Muscle of leg (tissue), 11 donors: ENCODE measurements around the gene NCAPD2. TPM values are rescaled to one million over a fixed set of nuclear protein-coding genes. Genes with fewer than 3 reads are reported as not detected.

Source experiments
- DNase-seq: peaks from one replicate; pipeline ENCODE4 v3.0.0; 2013
- H3K27ac ChIP-seq: one replicate; pipeline ENCODE4 v1.5.1; 2013; ENCODE audit warnings: mild to moderate bottlenecking, low read length, control low read depth
- H3K27me3 ChIP-seq: one replicate; pipeline ENCODE4 v1.6.1; 2013; ENCODE audit warnings: low read length; ENCODE audit not compliant: control insufficient read depth, insufficient read depth
- H3K36me3 ChIP-seq: one replicate; pipeline ENCODE4 v1.6.1; 2013; ENCODE audit warnings: low read length; ENCODE audit not compliant: control insufficient read depth, insufficient read depth
- H3K4me1 ChIP-seq: one replicate; pipeline ENCODE4 v1.6.1; 2013; ENCODE audit warnings: low read length; ENCODE audit not compliant: control insufficient read depth, insufficient read depth
- H3K4me3 ChIP-seq: one replicate; pipeline ENCODE4 v1.5.1; 2013; ENCODE audit warnings: low read length, control low read depth
- H3K9me3 ChIP-seq: replicated peaks from 2 replicates; pipeline ENCODE4 v1.6.1; 2013; ENCODE audit warnings: low read depth, low read length; ENCODE audit not compliant: control insufficient read depth
- WGBS: methylation state at CpG from one replicate; pipeline ENCODE4 v1.1.5; 2013; ENCODE audit warnings: missing lambda C conversion rate; ENCODE audit not compliant: insufficient coverage; 5-methylcytosine and 5-hydroxymethylcytosine counted together
- polyA plus RNA-seq, 8 donors: library from polyadenylated mRNA; unstranded; fragments of 120-200 nt; gene quantifications; one replicate each; pipeline versions ENCODE4 v1.2.1 to v1.2.3, GENCODE V29; 2013; ENCODE audit warnings: inconsistent platforms in 1 of 8, low replicate concordance in 1 of 8; ENCODE audit not compliant: insufficient read length in 8 of 8, insufficient read depth in 1 of 8
- total RNA-seq: library from RNA; stranded (reverse); fragments of 120-200 nt; gene quantifications from one replicate; pipeline ENCODE4 v1.2.4, GENCODE V29; 2013

The NCAPD2 gene
- total and polyA plus RNA-seq, 9 donors = 24.4 to 52.0 (median 40.2) TPM

DNA sequence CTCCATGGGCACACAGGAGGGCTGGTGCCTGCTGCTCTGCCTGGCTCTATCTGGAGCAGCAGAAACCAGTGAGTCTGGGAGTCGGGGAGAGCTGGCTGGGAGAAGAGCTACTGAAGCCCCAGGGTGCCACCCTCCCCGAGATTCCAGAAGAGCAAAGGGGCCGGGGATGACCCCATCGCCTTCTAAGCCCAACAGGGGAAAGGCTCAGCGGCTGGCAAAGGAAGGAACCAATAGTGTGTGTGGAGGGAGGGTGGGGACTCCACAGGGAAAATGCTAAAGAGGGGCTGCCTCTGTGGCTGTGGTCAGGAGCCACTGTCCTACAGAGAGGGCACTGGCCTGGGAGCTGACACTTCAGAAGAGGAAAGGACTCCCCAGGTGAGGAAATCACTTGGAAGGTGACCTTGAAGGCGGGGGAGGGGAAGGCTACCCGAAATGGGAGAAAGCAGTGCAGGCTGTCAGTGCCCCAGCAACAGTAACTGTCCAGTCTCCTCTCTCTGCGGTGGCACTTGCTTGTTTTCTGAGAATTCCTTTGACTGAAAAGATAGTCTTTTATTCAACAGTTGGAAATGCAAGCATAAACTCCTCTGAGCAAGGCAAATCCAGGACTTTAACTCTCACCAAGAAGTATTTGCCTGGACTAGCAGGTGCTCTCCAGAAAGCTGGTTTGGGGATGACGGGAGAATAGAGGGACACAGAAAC is 41.5 kb upstream of the NCAPD2 start:
- peak; percentile 36 for DNase-seq
- H3K27me3 ChIP-seq = no peaks in the 10 kb centered on the region
- peaks cover 32% of the 10 kb centered on the region for H3K4me1 ChIP-seq
- WGBS = 4% methylated on average over 5 of the region's 9 CpGs
- H3K4me3 ChIP-seq = peak overlapping the region; percentile 54
- H3K36me3 ChIP-seq = peaks cover 29% of the 10 kb centered on the region
- H3K27ac ChIP-seq = peak overlapping the region; percentile 87
- no peaks in the 10 kb centered on the region for H3K9me3 ChIP-seq

DNA sequence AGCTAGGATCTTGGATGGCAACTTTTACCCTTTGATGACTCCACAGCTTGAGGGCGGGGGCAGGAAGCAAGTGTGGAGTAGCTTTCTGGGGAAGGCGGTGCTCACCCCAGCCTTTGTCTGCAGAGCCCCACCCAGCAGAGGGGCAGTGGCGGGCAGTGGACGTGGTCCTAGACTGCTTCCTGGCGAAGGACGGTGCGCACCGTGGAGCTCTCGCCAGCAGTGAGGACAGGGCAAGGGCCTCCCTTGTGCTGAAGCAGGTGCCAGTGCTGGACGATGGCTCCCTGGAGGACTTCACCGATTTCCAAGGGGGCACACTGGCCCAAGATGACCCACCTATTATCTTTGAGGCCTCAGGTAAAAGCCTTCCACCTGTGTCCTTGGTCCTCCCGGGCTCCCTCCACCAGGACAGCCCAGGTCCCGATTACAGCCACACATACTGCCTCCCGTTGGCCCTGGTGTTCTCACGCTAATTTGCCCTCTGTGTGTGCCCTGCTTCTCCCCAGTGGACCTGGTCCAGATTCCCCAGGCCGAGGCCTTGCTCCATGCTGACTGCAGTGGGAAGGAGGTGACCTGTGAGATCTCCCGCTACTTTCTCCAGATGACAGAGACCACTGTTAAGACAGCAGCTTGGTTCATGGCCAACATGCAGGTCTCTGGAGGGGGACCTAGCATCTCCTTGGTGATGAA is 40.8 kb upstream of the NCAPD2 start:
- Histone ChIP-seq H3K4me3 (peak overlapping the region; percentile 54), H3K4me1 (peaks cover 32% of the 10 kb centered on the region), H3K36me3 (peaks cover 32% of the 10 kb centered on the region), H3K27ac (peak overlapping the region; percentile 87), H3K27me3 (no peaks in the 10 kb centered on the region), H3K9me3 (no peaks in the 10 kb centered on the region)
- DNase-seq = no peak
- 87% methylated on average over 14 of the region's 17 CpGs for WGBS

DNA sequence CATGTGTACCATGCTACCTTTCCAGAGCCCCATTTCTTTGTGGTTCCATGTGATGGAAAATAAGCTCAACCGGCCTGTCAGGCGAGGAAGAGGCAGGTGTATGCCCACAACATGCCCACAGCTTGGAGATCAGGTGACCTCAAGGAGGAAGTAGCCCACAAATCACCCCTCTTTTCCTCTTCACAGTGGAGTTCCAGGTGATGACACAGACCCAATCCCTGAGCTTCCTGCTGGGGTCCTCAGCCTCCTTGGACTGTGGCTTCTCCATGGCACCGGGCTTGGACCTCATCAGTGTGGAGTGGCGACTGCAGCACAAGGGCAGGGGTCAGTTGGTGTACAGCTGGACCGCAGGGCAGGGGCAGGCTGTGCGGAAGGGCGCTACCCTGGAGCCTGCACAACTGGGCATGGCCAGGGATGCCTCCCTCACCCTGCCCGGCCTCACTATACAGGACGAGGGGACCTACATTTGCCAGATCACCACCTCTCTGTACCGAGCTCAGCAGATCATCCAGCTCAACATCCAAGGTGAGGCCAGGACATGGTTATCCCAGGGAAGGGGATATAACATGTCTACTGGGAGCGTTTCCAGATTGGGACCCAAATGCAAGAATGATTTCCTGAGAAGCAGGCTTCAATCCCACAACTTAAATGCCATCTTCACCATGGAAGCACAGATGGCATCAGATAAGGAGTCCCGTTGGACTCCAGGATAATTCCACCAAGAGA is 36.5 kb upstream of the NCAPD2 start:
- no peak for DNase-seq
- peaks cover 69% of the 10 kb centered on the region for H3K36me3 ChIP-seq
- H3K27ac ChIP-seq = no peak overlapping the region
- H3K4me1 ChIP-seq = peaks cover 19% of the 10 kb centered on the region
- 99% methylated on average over 8 of the region's 12 CpGs for WGBS
- no peaks in the 10 kb centered on the region for H3K27me3 ChIP-seq
- no peak overlapping the region for H3K4me3 ChIP-seq
- H3K9me3 ChIP-seq = no peaks in the 10 kb centered on the region

DNA sequence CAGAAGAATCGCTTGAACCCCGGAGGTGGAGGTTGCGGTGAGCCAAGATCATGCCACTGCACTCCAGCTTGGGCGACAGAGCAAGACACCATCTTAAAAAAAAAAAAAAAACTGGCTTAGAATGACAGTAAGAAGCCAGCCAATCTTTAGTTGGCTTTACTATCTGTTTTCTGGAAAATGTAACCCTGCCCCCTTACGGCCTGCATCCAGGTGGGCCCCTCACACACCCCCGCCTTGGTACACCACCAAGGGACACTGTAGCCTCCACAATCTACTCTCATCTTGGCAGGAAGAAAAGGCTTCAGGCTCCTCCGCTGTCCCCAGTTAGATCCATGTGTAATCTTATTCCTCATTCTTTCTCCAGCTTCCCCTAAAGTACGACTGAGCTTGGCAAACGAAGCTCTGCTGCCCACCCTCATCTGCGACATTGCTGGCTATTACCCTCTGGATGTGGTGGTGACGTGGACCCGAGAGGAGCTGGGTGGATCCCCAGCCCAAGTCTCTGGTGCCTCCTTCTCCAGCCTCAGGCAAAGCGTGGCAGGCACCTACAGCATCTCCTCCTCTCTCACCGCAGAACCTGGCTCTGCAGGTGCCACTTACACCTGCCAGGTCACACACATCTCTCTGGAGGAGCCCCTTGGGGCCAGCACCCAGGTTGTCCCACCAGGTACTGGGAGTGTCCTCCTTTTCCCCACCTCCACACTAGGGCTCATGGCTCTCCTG is 35.5 kb upstream of the NCAPD2 start:
- no peak overlapping the region for H3K4me3 ChIP-seq
- H3K27me3 ChIP-seq = no peaks in the 10 kb centered on the region
- no peak for DNase-seq
- H3K27ac ChIP-seq = no peak overlapping the region
- H3K4me1 ChIP-seq = peaks cover 9% of the 10 kb centered on the region
- no peaks in the 10 kb centered on the region for H3K9me3 ChIP-seq
- H3K36me3 ChIP-seq = peaks cover 77% of the 10 kb centered on the region
- WGBS = 87% methylated on average over 12 of the region's 14 CpGs

DNA sequence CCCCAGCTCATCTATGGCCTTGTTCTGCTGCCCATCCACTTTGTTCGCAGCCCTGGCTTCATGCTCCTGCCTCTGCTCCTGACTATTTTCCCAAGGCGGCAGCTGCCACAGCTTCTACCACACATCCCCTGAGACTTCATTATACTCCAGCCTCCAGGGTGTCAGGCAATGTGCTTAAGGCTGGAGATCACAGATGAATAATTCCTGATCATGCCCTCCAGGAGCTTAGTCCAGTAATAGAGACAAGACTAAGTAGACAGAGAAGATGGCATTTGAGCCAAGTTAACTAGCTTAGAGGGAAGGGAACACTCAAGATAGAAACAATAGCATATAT is 34.9 kb upstream of the NCAPD2 start:
- peaks cover 8% of the 10 kb centered on the region for H3K4me1 ChIP-seq

DNA sequence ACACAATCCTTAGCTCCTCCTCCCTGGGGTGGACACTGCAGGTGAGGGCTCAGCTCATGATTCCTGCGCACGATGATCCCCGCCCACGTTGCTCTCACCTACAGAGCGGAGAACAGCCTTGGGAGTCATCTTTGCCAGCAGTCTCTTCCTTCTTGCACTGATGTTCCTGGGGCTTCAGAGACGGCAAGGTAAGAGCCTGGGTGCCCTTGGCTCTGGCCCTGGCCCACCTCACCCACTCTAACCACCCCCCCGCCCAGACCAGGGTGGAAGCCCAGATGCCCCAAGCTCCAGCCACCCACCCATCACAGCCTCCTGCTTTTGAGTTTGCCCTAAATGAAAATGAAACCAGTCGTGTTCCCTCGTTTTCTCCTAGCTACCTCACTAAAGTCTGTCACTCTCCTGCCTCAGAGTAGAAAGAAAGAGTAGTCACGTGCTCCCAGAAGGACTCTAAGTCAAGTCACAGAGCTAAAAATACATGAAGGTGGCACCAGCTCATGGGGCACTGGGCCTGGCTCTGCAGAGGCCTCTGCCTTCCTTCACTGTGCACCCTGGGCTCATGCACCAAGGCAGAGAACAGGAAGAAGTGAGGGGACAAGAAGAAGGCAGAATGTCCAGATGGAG is 33.0 kb upstream of the NCAPD2 start:
- no peaks in the 10 kb centered on the region for H3K27me3 ChIP-seq
- H3K9me3 ChIP-seq = no peaks in the 10 kb centered on the region
- DNase-seq = no peak
- H3K36me3 ChIP-seq = peaks cover 82% of the 10 kb centered on the region
- H3K4me3 ChIP-seq = no peak overlapping the region
- no peak overlapping the region for H3K27ac ChIP-seq
- WGBS = 84% methylated on average over 8 of the region's 10 CpGs
- peaks cover 8% of the 10 kb centered on the region for H3K4me1 ChIP-seq

More for the DNA sequence above, 34.9 kb upstream of the NCAPD2 start:
- no peaks in the 10 kb centered on the region for H3K9me3 ChIP-seq
- H3K27ac ChIP-seq = no peak overlapping the region
- no peak overlapping the region for H3K4me3 ChIP-seq
- H3K27me3 ChIP-seq = no peaks in the 10 kb centered on the region
- WGBS = 92% methylated on average over 2 of the region's 2 CpGs
- no peak for DNase-seq
- peaks cover 77% of the 10 kb centered on the region for H3K36me3 ChIP-seq

DNA sequence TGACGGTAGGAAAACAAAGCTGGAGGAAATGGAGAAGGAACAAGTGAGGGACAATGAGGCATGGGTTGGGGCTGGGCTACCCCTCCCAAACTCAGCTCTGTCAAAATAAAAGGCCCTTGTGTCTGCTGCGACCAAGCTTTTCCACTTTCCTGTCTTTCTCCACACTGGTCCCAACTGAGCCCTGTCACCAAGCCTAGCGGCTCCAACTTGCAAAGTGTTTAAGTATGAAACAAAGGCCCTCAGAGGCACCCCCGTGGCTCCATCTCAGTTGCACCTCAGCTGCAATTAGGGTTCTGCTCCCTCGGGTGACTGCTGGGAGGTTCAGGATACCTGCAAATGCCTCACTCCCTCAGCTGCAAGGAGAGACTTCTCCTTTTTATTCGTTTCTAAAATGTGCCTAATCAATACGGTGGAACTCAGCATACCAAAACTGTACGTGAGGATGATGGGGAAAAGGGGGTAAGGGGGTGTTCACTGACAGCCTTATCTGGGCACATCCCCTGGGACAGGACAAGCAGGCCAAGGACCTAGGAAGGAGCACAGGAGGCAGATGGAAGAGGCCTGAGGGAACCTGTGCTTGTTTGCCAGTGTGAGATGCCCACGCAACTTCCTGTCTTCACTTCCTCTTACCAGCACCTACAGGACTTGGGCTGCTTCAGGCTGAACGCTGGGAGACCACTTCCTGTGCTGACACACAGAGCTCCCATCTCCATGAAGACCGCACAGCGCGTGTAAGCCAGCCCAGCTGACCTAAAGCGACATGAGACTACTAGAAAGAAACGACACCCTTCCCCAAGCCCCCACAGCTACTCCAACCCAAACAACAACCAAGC is 32.3 kb upstream of the NCAPD2 start:
- H3K4me3 ChIP-seq = no peak overlapping the region
- WGBS = 81% methylated on average over 7 of the region's 15 CpGs
- H3K9me3 ChIP-seq = no peaks in the 10 kb centered on the region
- H3K36me3 ChIP-seq = peaks cover 88% of the 10 kb centered on the region
- peak overlapping the region; percentile 31 for H3K27ac ChIP-seq
- H3K27me3 ChIP-seq = no peaks in the 10 kb centered on the region
- peaks cover 8% of the 10 kb centered on the region for H3K4me1 ChIP-seq
- peak; percentile 71 for DNase-seq

DNA sequence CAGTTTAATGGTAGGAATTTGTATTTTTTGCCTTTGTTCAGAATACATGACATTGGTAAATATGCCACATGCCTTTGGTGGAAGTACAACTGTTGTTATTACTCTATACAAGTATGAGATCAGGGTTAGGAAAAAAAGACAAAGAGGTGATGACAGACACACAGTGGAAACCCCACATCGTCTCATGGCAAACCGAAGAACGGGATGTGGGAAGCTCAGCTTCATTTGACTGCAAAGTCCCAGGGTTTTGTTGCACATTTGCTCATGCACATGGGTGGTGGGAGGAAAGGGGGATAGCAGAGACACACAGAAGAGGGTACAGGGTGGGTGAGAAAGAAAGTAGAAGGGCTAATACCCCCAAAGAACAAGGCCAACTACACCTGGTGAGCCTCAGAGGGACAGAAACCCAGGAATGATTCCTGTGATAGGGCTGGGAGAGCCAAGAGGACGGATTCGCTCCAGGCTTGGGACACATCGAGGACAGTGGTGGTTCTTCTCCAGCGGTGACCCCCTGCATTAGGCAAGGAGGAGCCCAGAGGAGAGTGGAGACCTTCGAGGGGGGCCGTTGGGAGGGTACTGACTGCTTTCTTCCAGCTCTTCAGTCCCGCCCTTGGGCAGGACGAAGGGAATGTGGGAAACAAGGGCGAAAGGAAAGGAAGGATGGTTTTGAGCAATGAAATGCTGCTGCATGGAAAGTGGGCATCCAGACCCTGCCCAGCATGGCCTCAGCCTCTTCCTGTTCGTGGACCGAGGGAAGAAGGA is 31.5 kb upstream of the NCAPD2 start:
- peaks cover 83% of the 10 kb centered on the region for H3K36me3 ChIP-seq
- H3K4me1 ChIP-seq = peaks cover 8% of the 10 kb centered on the region
- no peak overlapping the region for H3K4me3 ChIP-seq
- H3K27ac ChIP-seq = peak overlapping the region; percentile 2
- DNase-seq = no peak
- no peaks in the 10 kb centered on the region for H3K9me3 ChIP-seq
- WGBS = 97% methylated on average over 11 of the region's 14 CpGs
- H3K27me3 ChIP-seq = no peaks in the 10 kb centered on the region

DNA sequence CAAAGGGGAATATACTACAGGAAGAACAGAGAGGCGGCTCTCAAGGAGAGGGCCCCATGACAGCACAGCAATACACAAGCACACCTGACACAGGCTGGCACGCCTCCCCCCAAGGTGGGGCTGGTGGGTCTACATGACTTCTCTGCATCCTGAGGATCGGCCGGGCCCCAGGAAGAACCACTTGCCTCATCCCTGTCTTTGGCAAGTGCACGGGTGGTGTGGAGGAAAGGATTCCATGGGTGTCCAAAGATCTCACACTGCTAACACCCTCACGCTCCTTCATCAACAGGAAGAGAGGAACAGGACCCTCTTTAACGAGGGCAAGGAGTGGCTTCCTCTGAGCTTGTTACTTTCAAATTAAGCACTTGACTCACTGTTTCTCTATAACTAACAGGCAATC is 30.7 kb upstream of the NCAPD2 start:
- no peak for DNase-seq
- Histone ChIP-seq H3K4me3 (no peak overlapping the region), H3K4me1 (peaks cover 8% of the 10 kb centered on the region), H3K36me3 (peaks cover 81% of the 10 kb centered on the region), H3K27ac (no peak overlapping the region), H3K9me3 (no peaks in the 10 kb centered on the region), H3K27me3 (no peaks in the 10 kb centered on the region)
- no CpG with 5 or more reads among the region's 7 CpGs for WGBS
